ENCODE results near the gene PLXNA2.

Gene PLXNA2

GRCh38 chr1:208265525-208265924 lies 21.3 kb upstream of the PLXNA2 start:
- in situ Hi-C loops (cut with HindIII; ENCODE audit: low sequenced_read_pairs): no loop called here

DNA sequence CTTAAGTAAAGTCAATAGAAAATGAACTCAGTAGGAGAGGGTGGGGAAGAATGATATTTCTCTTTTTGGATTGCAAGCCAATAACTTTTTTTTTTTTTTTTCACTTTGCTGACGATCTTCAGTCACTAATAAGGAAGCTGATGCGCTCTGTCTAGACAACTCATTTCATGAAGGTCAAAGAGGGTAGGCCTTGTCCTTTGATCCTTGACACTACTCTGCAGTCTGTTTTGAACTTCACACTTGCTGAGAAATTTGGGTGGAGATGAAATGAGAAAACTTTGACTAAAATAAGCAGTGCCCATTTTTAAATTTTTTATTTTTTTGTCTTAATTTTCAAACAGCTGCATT lies 20.9 kb upstream of the PLXNA2 start:
- in situ Hi-C loops (cut with HindIII; ENCODE audit: low sequenced_read_pairs): no loop called here

GRCh38 chr1:208264469-208265121 lies 20.4 kb upstream of the PLXNA2 start:
- in situ Hi-C loops (cut with HindIII; ENCODE audit: low sequenced_read_pairs): loop anchor here (5.0 kb wide), 1 partner anchor 33 kb away; no protein-coding TSS in a partner anchor

DNA sequence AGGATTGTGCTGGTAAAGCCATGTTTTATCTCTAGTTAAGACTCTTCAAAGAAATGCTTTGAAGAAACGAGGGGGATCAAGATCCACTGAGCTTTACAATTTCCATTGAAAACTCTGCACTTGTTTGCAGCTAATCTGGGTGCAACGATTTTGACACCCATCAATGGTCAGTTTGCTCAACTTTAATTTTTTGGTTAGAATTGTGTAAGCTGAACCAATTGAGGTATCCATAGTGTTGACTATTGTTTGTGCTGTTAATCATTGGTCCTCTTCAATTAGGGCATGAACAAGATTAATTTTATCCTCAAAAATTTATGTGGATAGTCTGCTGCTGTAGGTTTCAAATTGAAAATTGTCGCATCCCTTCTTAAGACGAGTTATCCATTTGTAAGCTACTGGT lies 17.7 kb upstream of the PLXNA2 start:
- in situ Hi-C loops (cut with HindIII; ENCODE audit: low sequenced_read_pairs): loop anchor here (5.0 kb wide), 1 partner anchor 35 kb away; no protein-coding TSS in a partner anchor

DNA sequence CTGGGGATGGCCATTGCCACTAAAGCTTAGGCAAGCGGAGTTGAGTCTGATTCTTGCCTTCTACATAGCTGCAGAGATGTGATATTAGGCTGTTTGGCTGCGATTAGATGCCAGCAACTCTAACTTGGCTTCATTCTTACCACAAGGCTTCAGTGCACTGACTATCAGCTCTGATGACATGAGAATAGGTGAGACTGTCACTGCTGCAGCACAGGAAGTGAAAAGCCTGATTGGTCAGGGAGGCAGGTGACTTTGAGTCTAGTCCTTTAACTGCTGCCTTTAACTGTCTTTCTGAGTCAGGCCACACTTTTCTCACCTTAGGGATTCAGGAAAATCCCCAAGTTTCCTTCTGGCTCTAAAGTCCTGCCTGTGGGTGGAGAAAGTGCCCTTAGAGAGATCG lies 14.1 kb upstream of the PLXNA2 start:
- in situ Hi-C loops (cut with HindIII; ENCODE audit: low sequenced_read_pairs): no loop called here

- in situ Hi-C loops (cut with HindIII; ENCODE audit: low sequenced_read_pairs): no loop called here
These were observed 13.2 kb upstream of the PLXNA2 start for GRCh38 chr1:208257351-208257750.

DNA sequence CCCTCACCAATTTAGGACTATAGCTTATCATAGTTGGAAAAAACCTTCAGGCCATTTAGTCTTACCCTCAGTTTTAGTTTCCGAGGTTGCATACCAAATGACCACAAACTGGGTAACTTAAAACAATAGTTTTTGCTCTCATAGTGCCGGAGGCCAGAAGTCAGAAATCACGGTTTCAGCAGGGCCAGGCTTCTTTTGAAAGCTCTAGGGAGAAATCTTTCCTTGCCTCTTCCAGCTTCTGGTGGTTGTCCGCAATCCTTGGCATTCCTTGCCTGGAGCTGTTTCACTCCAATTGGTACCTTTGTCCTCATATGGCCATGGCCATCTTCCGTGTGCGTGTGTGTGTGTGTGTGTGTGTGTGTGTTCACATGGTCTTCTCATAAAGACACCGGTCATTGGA lies 12.4 kb upstream of the PLXNA2 start:
- in situ Hi-C loops (cut with HindIII; ENCODE audit: low sequenced_read_pairs): no loop called here

DNA sequence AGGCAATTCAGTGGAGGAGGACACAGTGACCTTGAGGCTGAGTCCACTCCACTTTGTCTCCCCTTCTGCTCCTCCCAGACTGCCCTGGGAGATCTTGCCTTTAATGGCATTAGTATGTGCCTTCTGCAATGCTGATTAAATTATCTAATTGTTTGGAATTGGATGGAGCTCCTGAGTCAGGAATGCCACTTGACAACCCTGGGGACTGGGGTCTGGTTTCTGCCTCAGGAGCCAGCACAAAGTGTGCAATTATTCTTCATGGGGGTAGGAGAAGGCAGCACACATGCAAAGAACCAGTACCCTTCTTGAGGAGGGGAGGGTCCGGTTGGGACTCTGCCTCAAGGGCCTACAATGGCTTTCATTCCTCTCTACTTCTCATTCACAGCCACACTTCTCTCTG lies 11.9 kb upstream of the PLXNA2 start:
- in situ Hi-C loops (cut with HindIII; ENCODE audit: low sequenced_read_pairs): no loop called here

GRCh38 chr1:208254862-208255261 lies 10.7 kb upstream of the PLXNA2 start:
- in situ Hi-C loops (cut with HindIII; ENCODE audit: low sequenced_read_pairs): no loop called here

DNA sequence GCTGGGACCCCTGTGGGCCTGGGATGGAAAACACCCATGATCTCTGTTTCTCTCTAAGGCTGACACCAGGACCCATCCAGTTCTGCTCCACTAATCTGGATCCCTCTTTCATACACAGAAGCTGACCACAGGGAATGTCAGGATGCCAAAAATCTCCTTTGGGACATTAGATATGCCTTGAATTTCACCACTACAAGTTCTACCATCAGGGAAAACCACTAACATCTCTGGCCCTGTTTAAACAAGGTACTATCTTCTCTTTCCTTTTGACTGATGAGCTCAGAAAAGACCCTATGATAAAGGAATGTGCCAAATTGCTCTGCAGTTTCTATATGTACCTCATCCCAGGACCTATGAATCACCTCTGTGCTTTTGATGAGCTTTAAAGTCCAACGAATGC lies 10.2 kb upstream of the PLXNA2 start:
- in situ Hi-C loops (cut with HindIII; ENCODE audit: low sequenced_read_pairs): no loop called here

DNA sequence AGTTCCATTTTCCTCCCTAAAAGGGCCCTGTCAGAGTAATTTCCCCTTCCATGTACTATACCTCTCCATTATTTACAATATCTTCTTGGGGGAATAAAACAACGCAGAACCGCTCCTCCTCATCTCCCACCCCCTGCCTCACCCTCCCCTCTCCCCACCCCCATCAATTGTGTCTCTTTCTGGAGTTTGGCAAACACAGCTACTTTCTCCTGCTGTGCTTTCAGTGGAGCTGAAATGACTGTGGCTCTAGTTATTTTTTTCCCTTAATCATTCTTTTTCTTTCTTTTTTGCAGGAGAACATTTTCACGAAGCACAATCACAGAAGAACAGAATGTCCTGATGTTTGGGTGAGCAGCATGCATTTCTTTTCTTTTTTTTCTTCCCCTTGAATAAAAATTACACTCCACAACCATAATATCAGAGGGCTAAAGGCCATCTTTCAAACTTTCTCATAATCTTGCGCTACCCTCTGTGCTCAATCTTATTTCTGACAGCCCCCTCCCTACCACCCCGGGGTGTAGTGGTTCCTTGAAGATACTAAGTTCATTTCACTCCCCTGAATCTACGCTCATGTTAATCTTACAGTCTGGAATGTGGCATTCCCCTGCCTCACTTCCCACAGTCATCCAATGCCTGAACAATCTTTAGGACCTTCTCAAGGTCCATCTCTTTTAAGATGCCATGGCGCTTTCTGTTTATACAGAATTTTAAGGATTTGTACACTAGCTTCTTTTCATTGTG lies 8.8 kb upstream of the PLXNA2 start:
- in situ Hi-C loops (cut with HindIII; ENCODE audit: low sequenced_read_pairs): no loop called here

GRCh38 chr1:208251911-208252835 lies 8.0 kb upstream of the PLXNA2 start:
- in situ Hi-C loops (cut with HindIII; ENCODE audit: low sequenced_read_pairs): no loop called here

- in situ Hi-C loops (cut with HindIII; ENCODE audit: low sequenced_read_pairs): no loop called here
These were observed 6.8 kb upstream of the PLXNA2 start for GRCh38 chr1:208251015-208251414.

DNA sequence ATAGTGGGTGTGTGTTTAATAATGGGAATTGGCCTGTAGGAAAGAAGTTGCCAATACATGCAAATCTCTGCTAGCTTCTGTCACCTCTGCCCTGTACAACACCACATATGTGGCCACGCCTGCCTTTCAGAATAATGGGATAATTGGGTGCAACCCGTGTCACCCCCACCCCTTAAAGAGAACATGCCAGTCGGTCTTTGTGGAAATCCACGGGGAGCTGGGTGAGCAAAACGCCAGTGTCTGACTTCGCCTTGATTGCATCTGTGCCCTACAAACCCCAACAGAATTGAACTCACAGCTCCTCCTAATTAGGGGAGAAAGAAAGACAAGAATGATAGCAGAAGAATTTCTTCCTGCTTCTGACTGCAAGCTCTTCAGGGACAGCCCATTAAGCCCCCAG lies 6.4 kb upstream of the PLXNA2 start:
- in situ Hi-C loops (cut with HindIII; ENCODE audit: low sequenced_read_pairs): no loop called here

DNA sequence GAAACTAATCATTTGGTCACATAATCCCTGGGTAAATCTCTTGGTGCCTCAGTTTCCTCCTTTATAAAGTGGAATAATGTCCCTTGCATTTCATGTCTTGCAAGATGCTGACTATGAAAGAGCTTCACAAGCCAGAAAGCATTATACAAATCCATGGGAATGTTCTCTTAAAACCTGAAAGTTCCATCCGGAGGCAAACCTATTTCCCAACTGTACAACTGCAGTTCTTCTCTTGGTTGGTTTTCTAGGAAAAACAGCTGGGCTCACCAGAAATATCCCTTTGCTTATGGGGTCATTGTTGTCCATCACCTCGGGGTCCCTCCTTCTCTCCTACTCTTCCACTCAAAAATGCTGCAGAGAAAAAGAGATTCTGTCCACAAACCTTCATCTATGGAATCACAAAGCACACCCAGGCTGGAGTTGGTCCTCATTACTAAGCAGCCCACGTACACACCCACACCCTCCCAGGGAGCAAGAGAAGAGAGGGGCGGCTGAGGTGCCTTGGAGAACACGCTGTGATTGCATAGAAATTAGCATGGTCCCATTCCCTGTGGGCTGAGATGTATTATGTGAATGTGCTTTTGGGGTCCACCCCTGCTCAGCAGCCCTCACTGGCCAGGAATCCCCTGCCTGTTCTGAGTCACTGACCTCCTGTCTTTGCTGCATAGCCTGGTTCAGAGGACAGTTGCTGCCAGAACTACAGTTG lies 5.0 kb upstream of the PLXNA2 start:
- in situ Hi-C loops (cut with HindIII; ENCODE audit: low sequenced_read_pairs): loop anchor here (5.0 kb wide), 1 partner anchor 242 kb away; no protein-coding TSS in a partner anchor

- in situ Hi-C loops (cut with HindIII; ENCODE audit: low sequenced_read_pairs): loop anchor here (5.0 kb wide), 1 partner anchor 241 kb away; no protein-coding TSS in a partner anchor
These were observed 4.2 kb upstream of the PLXNA2 start for GRCh38 chr1:208248307-208248801.

DNA sequence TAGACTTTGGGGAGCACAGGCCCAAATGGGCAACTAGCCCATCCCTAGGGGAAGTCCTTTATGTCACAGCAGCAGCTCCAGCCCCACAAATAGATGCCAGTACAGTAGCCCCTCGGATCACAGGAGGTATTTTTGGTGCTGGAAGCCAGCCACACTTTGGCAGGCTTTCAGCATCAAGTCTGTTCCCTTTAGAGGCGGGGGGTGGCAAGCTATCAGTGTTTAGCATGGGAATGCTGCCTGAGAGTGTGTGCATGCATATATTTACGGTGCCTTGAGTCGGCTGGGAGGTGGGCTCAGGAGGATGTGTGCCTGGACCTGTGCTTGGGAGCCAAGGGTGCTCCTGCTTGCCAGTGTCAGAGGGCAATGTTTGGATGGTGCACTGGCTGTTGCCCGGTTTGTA lies 3.5 kb upstream of the PLXNA2 start:
- in situ Hi-C loops (cut with HindIII; ENCODE audit: low sequenced_read_pairs): loop anchor here (5.0 kb wide), 1 partner anchor 240 kb away; no protein-coding TSS in a partner anchor

DNA sequence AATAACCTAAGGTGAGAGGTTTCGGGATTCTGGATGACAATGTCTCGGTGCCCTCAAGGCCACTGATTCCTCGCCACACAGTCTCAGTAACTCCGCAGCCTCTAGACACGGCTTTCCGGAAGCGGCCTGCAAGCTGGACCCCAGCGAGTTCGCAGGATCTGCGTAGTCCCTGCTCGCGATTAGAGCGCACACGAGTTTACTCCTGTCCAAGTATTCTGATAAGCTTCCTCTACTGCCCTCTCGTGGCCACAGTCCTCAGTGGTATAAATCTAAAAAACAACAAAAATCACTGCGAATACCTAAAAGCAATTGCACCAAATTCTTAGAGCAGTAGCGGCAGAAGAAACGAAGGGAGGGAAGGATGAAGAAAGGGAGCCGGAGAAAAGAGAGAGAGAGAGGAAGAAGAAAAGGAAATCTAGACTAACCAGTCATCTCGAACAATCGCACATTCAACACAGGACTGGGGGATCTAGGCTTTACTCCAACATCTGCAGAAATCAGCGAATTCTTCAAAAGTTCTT lies 1.1 kb upstream of the PLXNA2 start:
- in situ Hi-C loops (cut with HindIII; ENCODE audit: low sequenced_read_pairs): loop anchor here (5.0 kb wide), 1 partner anchor 238 kb away; no protein-coding TSS in a partner anchor

GRCh38 chr1:208243527-208243966 lies 637 bp downstream of the PLXNA2 start:
- in situ Hi-C loops (cut with HindIII; ENCODE audit: low sequenced_read_pairs): no loop called here

DNA sequence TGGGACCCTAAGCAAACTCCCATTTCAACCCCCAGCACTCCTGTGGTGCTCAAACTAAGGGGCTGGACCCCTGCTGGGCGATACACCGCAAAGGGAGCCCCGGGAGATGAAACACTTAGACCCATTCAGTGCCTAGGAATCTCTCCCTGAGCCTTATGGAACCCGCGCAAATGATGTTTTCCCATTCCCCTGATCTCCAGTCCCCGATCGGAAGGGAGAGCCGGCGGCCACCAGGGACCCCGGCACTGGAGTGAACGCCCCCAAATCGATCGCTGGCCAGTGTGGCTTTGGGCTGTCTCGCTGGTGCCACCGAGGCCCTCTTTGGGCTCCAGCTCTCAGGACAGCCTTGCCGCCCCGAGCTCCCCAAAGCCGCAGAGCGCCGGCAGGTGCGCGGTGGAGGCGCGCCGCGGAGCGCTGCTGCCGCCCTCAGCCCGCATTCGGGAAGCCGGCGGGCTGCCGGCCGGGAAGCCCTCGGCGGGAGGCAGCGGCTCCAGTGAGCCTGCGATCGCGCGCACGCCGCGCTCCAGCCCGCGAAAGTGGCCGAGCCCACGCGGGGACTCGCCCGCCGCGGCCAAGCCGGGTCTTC lies 1.1 kb downstream of the PLXNA2 start:
- in situ Hi-C loops (cut with HindIII; ENCODE audit: low sequenced_read_pairs): no loop called here
